Lower leg skin (tissue), 3 donors: ENCODE measurements around the gene WDR54.

Experiments
- POLR2A ChIP-seq, 2 donors: fragments of 450-650 bp; IDR thresholded peaks; one replicate each; pipeline ENCODE4 v1.6.1; 2016 to 2017; ENCODE audit warnings: antibody characterized with exemption in 2 of 2, mild to moderate bottlenecking in 1 of 2, moderate library complexity in 1 of 2
- TF ChIP-seq, protein P1 (sequence below), 3 donors: fragments of 450-650 bp; IDR thresholded peaks; one replicate each; pipeline ENCODE4 v1.5.1; 2016; ENCODE audit warnings: antibody characterized with exemption in 3 of 3, mild to moderate bottlenecking in 3 of 3, moderate library complexity in 2 of 3

DNA sequence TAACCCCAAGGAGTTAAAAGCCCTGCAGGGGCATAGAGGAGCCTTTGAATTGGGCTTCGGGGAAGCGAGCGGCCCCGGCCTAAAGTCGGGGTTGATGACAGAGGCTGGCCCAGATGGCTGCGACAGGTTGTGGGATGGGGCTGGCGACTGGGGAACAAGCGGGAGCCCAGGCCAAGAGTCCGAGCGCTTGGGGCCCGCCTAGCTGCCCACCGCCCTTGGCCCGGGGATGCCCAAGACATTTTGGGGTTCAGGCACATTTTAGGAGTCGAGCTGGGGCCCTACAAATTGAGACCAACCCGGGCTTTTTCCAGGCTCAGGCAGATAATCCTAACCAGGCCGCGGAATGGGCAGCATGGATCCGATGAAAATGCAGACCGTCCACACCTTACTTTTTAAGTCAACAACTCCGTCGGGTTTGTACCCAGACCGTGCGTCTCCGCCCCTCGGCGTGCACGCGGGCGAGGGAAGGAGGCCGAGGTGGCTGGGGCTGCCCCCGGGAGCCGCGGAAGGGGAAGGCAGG lies 19.7 kb downstream of the WDR54 start:
- TF ChIP-seq, protein P1, sequence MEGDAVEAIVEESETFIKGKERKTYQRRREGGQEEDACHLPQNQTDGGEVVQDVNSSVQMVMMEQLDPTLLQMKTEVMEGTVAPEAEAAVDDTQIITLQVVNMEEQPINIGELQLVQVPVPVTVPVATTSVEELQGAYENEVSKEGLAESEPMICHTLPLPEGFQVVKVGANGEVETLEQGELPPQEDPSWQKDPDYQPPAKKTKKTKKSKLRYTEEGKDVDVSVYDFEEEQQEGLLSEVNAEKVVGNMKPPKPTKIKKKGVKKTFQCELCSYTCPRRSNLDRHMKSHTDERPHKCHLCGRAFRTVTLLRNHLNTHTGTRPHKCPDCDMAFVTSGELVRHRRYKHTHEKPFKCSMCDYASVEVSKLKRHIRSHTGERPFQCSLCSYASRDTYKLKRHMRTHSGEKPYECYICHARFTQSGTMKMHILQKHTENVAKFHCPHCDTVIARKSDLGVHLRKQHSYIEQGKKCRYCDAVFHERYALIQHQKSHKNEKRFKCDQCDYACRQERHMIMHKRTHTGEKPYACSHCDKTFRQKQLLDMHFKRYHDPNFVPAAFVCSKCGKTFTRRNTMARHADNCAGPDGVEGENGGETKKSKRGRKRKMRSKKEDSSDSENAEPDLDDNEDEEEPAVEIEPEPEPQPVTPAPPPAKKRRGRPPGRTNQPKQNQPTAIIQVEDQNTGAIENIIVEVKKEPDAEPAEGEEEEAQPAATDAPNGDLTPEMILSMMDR (IDR thresholded peaks at IDR 0.05): no peak
- no peak for TF ChIP-seq POLR2A (IDR thresholded peaks at IDR 0.05)
